Stimulated activated CD4-positive, alpha-beta T cell treated with anti-CD3 and anti-CD28 coated beads, Interleukin-2, amount 100 ng/mL, for 4 hours (primary cell): ENCODE measurements around the gene ADGRF3.
"Not testable (repeated sequence)": the region's sequence is repeated elsewhere in the genome, so short reads cannot be mapped to it uniquely, and the experiment has no call there.

Experiments
- DNase-seq: peaks from one replicate; pipeline ENCODE4 v3.0.0-alpha.2; 2020; ENCODE audit warnings: low read depth

ADGRF3 gene

DNA sequence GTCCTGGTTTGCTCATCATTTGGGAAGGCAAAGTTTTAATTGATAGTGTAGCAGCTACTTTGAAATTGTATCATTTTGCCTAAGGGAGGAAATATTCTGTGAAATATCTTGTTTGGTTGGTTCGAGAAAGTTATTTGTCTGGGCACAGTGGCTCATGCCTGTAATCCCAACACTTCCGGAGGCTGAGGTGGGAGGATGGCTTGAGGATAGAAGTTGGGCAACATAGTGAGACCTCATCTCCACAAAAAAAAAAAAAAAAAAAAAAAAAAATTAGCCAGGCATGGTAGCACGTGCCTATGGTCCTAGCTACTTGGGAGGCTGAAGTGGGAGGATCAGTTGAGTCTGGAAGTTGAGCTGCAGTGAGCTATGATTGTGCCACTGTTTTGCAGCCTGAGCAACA lies 3.1 kb upstream of the ADGRF3 start:
- no peak for DNase-seq

DNA sequence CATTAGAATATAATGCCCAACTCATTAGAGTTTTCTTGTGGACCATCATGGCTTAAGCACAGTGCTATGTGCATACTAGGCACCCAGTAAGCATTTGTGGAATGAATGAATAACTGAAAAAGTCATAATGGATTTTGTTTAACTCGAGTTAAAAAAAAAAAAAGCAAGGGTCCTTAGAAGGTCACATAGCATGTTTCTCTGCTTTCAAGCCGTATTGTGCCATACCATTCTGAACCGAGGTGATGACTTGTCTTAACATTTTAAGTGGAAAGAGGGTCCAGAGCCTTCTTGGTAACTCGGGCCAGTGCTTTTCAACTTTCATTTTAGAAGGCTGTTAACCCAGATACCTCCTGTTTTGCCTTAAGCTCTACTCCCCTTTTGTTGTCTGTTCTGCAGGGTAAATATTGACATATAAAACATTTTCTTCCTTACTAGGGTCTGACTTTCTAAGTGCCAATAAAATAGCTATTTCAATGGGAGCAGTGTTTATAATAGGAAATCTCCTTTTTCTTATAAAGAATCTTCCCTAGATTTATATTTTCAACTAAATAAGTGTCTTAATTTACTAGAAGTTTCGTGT lies 787 bp upstream of the ADGRF3 start:
- DNase-seq, result no peak

DNA sequence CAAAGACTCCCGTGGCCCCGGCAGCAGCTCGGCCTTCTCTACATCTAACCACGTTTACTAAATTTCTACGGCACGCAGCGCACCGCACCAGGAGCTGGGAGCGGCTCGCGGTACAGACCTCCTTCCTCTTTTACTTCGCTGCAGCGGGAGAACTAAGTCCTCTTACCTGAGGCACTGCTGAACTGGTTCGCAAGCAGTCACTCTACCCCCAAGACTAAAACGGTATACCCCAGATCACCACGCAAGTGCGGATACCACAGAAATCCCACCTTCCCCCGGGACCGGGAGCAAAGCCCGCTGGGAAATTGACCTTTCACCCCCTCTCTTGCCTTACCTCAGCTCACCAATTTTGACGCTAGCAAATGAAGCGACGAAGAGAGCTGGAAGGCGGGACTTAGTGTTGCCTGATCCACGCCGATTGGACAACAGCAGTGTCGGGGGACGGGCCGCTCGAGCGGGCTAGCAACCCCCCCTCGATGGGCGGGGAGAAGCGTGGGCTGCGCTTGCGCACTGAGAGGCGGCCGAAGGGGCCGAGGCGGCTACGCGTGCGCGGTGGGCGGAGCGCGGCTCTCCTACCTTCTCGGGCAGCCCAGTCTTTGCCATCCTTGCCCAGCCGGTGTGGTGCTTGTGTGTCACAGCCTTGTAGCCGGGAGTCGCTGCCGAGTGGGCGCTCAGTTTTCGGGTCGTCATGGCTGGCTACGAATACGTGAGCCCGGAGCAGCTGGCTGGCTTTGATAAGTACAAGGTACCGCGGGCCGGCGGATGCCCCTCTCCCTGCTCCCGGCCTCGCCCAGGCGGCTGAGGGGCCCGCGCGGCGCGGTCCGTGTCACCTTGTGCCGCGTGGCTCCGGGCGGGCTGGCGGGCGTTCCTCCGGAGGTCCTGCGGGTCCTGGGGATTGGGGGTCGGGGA lies 790 bp downstream of the ADGRF3 start, which contains the start of gene SELENOI:
Gene SELENOI (plus strand): TSS at position 599 of the 909 bp plus-strand sequence. CDS start 90 bp downstream, at position 689.
- DNase-seq, result peak; percentile 99

DNA sequence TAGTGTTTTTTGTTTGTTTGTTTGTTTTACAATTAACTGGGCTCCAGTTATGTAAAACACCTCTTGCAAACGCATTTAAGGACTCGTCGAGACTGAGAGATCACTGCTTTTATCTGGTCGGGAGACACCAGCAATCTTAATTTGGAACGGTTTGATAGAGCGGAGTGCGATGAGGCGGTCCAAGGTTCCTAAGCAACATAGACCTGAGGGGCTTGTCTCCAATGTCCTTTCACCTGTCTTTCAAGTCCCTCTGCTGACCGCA lies 1.4 kb downstream of the ADGRF3 start:
- DNase-seq, result no peak

DNA sequence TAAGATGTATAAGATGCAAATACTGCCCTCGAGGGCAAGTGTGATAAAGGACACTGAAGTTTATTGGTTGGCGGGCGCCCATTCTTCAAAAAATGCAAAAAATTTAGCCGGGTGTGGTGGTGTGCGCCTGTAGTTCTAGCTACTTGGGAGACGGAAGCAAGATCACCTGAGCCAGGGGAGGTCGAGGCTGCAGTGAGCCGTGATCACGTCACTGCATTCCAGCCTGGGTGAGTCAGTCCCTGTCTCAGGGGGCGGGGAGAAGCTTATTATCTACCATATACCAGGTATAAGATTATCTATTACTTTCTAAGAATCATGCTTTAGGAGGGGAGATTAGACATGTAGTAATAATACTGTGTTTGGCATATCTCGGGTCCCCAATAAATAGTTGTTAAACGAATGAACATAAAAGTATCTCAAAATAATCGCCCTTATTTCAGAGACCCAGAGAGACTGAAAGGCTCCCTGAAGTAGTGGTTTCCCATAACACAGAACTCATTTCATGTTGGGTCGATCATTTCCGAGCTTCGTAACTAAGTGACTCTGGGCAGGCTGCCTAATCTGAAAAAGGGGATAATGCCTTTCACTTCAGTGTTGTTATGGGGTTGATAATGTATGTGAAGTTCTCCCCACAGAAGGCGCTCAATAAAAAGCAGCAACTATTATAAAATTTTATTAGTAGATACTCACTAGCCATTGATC lies 1.9 kb downstream of the ADGRF3 start:
- DNase-seq, result peak; percentile 33

DNA sequence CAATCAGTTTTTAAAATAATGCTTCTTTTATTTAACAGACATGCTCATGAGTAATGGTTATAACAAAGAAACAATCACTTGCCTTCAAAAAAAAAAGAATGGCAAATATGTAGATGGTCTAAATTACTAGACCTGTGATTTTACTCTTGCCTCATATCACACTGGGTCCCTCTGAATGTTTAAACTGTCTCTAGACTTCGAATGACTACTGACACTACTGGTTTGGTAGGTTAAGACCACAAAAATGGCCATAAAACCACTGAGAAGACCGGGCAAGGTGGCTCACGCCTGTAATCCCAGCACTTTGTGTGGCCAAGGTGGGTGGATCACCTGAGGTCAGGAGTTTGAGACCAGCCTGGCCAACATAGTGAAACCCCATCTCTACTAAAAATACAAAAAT lies 5.8 kb downstream of the ADGRF3 start:
- DNase-seq, result no peak

DNA sequence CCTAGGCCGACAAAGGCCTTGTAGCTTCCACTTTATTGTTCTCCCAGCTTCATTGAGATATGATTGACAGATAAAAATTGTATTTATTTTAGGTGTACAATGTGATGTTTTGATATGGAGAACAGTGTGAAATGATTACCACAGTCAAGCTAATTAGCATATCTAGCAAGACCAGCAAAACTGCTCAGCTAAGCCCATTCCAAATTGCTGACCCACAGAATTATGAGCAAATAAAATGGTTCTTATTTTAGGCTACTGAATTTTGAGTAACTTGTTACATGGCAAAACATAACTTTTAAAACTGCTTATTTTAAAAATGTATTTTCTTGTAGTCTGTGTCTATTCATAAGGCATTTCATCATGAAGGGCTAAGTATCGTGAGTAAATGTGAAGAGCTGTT lies 9.3 kb downstream of the ADGRF3 start:
- no peak for DNase-seq

DNA sequence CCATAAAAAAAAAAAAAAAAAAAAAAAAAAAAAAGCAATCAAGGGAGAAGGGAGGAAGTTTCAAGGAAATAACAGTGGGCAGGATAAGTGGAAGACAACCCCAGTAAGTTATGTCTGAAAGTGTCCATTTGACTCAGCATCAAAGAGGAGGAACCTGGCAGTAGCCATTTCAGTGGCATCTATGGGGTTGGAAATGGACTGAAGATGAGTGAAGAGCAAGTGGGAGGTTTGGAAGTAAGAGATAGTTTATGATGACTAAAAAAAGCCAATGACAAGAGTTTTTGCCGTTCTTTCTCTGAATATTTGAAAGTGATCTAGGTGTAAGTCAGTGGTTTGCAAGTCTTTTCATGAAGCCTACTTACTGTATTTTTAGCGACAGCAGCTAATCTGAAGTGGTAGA lies 9.9 kb downstream of the ADGRF3 start:
- no peak for DNase-seq

DNA sequence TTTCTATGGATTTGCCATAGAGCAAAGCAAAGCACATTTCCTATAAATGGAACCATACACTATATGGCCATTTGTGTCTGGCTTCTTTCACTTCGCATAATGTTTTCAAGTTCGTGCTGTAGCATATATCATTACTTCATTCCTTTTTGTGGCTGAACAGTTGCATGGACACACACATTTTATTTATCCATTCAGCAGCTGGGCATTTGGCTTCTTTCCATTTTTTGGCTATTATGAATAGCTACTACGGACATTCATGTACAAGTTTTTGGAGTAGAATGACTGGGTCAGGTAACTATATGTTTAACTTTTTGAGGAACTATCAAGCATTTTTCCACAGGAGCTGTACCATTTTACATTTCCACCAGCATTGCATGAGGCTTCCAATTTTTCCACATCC lies 11.4 kb downstream of the ADGRF3 start:
- DNase-seq, result no peak

DNA sequence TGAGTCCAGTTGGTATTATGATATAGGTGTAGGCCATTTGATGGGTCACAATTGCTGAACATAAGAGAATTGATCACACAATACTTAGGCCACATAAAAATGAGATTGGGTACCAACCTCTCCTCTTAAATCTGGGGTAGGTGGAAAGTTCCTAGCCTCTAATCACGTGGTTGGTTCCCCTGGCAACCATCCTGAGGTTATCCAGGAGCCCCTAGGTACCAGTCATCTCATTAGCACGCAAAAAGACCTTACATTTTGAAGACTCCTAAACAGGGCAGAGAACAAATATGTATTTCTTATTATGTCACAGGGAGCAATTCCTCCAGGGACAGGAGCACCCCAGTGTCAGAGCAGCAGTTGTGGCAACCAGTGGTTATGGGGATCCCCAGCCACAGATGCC lies 13.3 kb downstream of the ADGRF3 start:
- no peak for DNase-seq

DNA sequence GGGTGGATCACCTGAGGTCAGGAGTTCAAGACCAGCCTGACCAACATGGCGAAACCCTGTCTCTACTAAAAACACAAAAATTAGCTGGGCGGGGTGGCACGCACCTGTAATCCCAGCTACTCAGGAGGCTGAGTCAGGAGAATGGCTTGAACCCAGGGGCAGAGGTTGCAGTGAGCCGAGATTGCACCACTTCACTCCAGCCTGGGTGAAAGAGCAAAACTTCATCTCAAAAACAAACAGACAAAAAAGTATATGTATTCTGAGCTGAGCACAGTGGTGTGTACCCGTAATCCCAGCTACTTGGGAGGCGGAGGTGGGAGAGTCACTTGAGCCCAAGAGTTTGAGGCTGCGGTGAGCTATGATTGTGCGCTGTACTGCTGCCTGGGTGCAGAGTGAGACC lies 15.3 kb downstream of the ADGRF3 start:
- DNase-seq, result not testable (repeated sequence)

DNA sequence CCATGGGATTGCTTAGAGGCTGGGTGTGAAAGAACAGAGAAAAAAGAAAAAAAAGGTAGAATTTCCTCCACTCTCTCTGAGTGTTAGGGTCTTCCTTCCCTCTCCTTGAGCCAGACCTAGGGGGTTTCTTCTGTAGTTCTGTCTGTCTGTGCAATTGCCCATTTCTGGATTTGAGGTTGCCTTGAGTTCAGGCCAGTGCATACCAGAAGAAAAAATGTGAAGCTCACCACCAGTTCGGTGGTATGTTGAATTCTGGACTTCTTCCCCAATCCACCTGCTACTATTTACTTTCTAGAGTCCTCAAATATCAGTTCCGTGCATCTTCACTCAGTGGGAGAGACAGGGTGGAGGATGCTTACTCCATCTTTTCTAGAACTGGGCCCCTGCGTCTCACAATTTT lies 16.0 kb downstream of the ADGRF3 start:
- no peak for DNase-seq

DNA sequence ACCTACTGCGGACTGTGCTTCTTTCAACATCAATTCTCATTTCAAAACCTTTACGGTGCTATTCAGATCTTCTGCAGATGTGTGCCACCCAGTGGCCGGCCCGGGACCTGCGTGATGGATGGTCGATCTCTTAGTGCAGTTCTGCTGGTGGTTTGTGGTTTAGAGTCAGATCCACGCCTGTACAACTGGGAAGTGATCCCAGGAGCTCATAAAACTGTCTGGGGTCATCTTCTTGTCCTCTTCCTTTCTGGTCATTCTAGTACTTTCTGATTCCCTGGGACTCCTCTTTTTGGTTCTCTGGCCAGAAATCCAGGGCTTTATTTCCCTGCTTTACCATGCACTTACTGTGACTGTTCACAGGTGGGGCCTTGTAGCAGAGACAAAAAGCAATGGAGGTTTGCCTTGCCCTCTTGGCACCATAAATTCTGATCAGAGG lies 16.5 kb downstream of the ADGRF3 start:
- peak; percentile 69 for DNase-seq

DNA sequence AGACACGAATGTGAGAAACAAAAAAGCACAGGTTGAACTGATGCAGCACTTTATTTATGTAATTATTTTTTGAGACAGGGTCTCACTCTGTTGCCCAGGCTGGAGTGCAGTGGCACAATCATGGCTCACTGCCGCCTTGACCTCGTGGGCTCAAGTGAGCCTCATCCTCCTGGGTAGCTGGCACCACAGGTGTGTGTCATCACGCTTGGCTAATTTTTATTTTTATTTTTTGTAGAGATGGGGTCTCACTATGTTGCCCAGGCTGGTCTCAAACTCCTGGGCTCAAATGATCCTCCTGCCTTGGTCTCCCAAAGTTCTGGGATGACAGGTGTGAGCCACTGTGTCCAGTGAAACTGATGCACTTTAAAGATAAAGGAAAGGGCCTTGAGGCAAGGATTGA lies 17.5 kb downstream of the ADGRF3 start:
- not testable (repeated sequence) for DNase-seq

DNA sequence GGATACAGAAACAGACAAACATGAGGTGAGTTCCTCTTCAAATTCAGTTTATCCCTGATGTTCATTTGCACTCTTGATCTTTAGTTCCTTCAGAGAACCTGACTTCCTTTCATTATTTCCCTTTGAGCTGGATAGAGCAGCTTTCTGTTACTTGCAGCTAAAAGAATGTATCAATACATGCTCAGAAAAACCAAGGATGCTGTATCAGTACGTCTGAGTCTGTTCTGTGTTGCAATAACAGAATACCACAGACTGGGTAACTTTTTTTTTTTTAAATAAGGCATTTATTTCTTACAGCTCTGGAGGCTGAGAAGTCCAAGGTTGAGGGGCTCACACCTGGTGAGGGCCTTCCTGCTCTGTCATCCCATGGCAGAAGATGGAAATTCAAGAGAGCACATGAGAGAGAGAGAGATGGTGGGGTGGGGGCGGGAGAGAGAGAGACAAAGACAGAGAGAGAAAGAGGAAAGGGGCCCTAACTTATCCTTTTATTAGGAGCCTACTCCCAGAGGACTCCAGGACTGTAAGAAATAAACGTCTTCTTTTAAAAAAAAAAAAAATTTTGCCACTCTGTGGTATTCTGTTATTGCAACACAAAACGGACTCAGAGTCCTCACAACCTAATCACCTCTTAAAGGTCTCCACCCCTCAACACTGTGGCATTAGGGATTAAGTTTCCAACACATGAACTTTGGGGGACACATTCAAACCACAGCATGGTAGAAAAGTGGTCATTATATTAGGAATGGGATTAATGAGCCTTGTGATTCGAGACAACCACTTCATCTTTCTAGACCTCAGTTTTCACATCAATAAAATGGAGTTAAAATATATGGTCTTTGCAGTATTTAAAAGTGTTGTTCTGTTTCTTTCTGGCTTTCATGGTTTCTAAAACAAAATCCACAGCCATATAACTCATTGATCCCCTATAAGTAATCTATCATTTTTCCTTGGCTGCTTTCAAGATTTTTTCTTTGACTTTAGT lies 19.0 kb downstream of the ADGRF3 start:
- no peak for DNase-seq

DNA sequence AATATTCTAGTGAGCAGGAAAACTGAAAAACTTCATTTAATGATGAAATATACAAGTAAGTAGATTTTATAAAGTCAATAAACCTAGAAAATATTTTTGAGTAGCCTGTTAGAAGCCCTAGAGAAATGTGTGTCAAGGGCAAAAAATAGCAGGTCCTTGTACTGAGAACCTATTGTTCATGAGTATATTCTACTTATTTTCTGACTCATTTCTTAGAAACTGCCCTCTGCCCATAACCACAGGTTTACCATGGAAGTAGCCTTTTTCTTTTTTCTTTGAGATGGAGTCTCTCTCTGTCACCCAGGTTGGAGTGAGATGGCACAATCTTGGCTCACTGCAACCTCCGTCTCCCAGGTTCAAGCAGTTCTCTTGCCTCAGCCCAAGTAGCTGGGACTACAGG lies 20.1 kb downstream of the ADGRF3 start:
- no peak for DNase-seq

DNA sequence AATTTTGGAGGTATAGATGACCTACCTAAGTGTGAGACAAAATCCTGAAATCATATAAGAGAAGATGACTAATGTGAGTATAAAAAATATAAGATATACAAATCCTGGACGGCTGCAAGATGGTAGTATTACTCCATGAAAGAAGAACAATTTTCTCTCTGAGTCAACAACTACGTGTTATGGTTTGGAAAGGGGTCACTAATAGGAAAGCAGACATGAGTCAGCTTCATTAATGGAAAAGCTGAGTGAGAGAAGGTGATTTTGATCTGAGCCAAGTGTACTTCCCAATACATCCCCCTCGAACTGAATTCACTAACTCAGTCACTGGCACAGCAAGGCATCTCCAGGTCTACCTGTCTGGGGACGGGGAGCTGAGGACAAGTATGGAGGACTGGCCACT lies 20.7 kb downstream of the ADGRF3 start:
- DNase-seq, result no peak

DNA sequence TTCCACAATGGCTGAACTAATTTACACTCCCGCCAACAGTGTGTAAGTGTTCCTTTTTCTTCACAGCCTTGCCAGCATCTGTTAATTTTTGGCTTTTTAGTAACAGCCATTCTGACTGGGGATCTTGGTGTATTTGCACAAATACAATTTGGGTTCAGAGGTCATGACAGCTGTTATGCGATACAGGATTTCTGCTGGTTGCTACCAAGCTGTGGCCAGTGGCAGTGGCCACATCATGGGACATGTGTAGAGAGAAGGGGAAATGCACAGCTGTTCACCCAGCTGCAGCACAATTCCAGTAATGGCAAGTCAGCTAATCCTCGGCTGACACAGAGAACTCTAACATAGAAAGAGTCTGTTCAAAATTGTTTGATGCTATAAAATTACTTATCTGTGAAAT lies 21.7 kb downstream of the ADGRF3 start:
- DNase-seq, result no peak

DNA sequence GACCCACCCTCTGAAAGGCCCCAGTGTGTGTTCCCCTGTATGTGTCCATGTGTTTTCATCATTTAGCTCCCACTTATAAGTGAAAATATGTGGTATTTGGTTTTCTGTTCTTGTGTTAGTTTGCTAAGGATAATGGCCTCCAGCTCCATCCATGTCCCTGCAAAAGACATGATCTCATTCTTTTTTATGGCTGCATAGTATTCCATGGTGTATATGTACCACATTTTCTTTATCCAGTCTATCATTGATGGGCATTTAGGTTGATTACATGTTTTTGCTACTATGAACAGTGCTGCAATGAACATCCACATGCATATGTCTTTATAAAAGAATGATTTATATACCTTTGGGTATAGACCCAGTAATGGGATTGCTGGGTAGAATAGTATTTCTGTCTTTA lies 22.1 kb downstream of the ADGRF3 start:
- not testable (repeated sequence) for DNase-seq

DNA sequence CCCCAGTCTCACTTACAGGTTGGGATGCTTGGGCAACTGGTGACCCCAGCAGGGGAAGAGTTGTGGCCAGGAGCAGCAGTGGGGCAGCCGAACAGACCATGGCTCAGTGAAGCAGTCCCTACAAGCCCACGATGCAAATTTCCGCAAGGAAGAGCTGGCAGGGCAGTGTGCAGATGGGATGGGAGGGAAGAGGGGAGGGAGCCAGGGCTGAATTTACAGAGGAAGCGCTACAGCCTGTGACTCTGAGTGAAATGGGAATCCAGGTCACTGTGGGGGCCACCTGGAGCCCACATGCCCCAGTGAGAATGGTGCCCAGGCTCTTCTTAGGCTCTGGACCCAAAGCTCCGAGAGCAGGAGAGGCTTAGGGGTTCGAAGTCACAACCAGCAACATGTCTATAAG lies 27.6 kb downstream of the ADGRF3 start:
- DNase-seq, result no peak

DNA sequence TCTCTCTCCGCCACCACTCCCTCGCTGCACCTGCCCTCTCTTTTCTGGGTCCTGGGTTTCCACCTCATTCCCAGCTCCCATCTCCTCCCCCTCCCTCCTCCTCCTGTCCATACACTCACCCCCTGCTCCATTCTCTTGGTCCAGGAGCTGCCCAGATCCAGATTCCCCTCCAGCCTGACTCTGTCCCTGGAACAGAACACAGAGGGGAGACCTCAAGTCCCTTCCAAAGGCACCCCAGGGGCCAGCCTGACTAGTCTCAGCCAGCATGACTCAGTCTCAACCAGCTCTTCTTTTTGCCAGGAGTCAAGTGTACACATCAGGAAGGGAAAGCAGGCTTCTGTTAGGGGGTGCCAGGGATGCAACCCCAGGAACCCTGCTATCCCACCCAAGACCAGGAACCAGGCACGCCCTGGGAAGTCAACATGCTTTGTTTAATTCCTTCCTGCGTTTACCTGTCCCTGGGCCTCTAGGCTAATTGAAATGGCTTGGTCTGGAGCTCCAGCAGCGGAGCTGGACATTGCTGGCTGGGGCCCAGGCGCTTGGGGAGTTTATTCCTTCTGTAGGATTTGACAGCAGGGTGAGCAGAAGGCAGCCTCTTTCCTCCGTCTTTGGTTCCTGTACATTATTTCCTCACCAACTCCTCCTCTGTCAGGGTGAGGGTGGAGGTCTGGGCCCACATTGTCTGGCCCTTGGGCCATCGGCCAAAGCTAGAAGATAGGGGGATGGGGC lies 29.0 kb downstream of the ADGRF3 start:
- DNase-seq, result no peak
